ENCODE results near the gene PCMTD2.

The PCMTD2 gene

GRCh38 chr20:64211874-64212658 lies 43.5 kb upstream of the PCMTD2 start:
- Mint-ChIP-seq H3K4me3 (no peak overlapping the region), H3K27ac (no peak overlapping the region), H3K9me3 (no peaks in the 10 kb centered on the region), H3K36me3 (ENCODE audit: low read depth) (no peaks in the 10 kb centered on the region), H3K27me3 (ENCODE audit: low read depth, poor library complexity) (peaks cover 11% of the 10 kb centered on the region), H3K4me1 (peaks cover 27% of the 10 kb centered on the region)
- no peak for DNase-seq
- TF ChIP-seq CTCF (IDR thresholded peaks at IDR 0.05) = no peak

GRCh38 chr20:64212755-64213154 lies 42.8 kb upstream of the PCMTD2 start:
- peaks cover 27% of the 10 kb centered on the region for H3K4me1 Mint-ChIP-seq
- H3K9me3 Mint-ChIP-seq = no peaks in the 10 kb centered on the region
- H3K36me3 Mint-ChIP-seq (ENCODE audit: low read depth) = no peaks in the 10 kb centered on the region
- peaks cover 15% of the 10 kb centered on the region for H3K27me3 Mint-ChIP-seq (ENCODE audit: low read depth, poor library complexity)
- no peak for TF ChIP-seq CTCF (IDR thresholded peaks at IDR 0.05)
- H3K27ac Mint-ChIP-seq = peak overlapping the region; percentile 71
- DNase-seq = no peak
- H3K4me3 Mint-ChIP-seq = no peak overlapping the region

- no peak for TF ChIP-seq CTCF (IDR thresholded peaks at IDR 0.05)
- Mint-ChIP-seq H3K27me3 (ENCODE audit: low read depth, poor library complexity) (peaks cover 24% of the 10 kb centered on the region), H3K27ac (no peak overlapping the region), H3K36me3 (ENCODE audit: low read depth) (no peaks in the 10 kb centered on the region), H3K4me3 (no peak overlapping the region), H3K4me1 (peaks cover 27% of the 10 kb centered on the region), H3K9me3 (no peaks in the 10 kb centered on the region)
- no peak for DNase-seq
Measured at GRCh38 chr20:64214113-64214512, 41.4 kb upstream of the PCMTD2 start.

GRCh38 chr20:64214952-64215351 lies 40.6 kb upstream of the PCMTD2 start:
- Mint-ChIP-seq H3K36me3 (ENCODE audit: low read depth) (no peaks in the 10 kb centered on the region), H3K4me1 (peaks cover 33% of the 10 kb centered on the region), H3K27ac (no peak overlapping the region), H3K9me3 (no peaks in the 10 kb centered on the region), H3K27me3 (ENCODE audit: low read depth, poor library complexity) (peaks cover 25% of the 10 kb centered on the region), H3K4me3 (no peak overlapping the region)
- TF ChIP-seq CTCF (IDR thresholded peaks at IDR 0.05) = no peak
- DNase-seq = no peak

DNA sequence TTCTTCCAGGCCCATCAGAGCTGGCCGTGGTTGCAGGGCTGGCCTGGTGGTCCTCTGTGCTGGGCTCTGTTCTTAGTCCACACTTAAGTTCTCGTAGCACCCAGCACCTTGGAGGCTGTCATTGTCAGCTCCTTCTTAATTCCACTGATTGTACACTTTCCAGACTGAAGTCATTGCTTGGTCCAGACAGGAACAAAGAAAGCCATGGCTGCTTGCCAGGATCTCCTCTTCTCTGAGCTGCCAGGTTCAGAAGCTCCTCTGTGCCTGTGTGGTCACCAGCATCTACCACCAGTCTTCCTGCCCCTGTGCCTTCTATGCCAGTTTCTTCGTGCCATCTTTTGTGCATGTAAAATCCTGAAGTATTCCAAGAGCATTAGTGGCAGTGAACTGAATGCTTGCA lies 39.5 kb upstream of the PCMTD2 start:
- H3K9me3 Mint-ChIP-seq = no peaks in the 10 kb centered on the region
- TF ChIP-seq CTCF (IDR thresholded peaks at IDR 0.05) = no peak
- no peaks in the 10 kb centered on the region for H3K36me3 Mint-ChIP-seq (ENCODE audit: low read depth)
- H3K27ac Mint-ChIP-seq = no peak overlapping the region
- no peak for DNase-seq
- H3K27me3 Mint-ChIP-seq (ENCODE audit: low read depth, poor library complexity) = peaks cover 25% of the 10 kb centered on the region
- H3K4me3 Mint-ChIP-seq = no peak overlapping the region
- H3K4me1 Mint-ChIP-seq = peaks cover 35% of the 10 kb centered on the region

DNA sequence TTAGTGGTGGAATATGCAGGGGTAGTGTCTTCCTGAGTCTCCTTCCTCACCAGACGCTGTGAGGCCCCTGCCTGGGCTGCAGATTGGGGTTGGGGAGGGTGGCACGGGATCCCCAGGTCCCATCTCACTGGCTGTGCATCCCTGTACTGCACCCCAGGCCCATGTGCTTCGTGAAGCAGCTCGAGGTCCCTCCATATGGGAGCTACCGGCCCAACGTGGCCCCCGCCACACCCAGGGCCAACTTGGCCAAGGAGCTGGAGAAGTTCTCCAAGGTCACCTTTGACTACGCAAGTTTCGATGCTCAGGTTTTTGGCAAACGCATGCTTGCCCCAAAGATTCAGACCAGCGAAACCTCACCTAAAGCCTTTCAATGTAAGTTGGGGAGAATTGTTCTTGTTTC lies 38.6 kb upstream of the PCMTD2 start:
- TF ChIP-seq CTCF (IDR thresholded peaks at IDR 0.05) = no peak
- Mint-ChIP-seq H3K27me3 (ENCODE audit: low read depth, poor library complexity) (peaks cover 25% of the 10 kb centered on the region), H3K36me3 (ENCODE audit: low read depth) (no peaks in the 10 kb centered on the region), H3K27ac (no peak overlapping the region), H3K4me3 (no peak overlapping the region), H3K9me3 (no peaks in the 10 kb centered on the region), H3K4me1 (peaks cover 36% of the 10 kb centered on the region)
- DNase-seq = no peak
